Measurements from ENCODE around the gene DLG2. TPM values are rescaled to one million over a fixed set of nuclear protein-coding genes. Genes with fewer than 3 reads are reported as not detected.

Gene DLG2
- total and polyA plus RNA-seq, 4 donors, result 0.30 to 5.5 (median 0.68) TPM

- H3K27me3 ChIP-seq (ENCODE audit: control insufficient read depth in 4 of 4, insufficient read depth in 4 of 4, low read length in 3 of 4), result no peaks in the 10 kb centered on the region
- TF ChIP-seq GABPA (IDR thresholded peaks at IDR 0.05 in 1 of 2, conservative IDR thresholded peaks at IDR 0.05 in 1 of 2) (no peak), REST (IDR thresholded peaks at IDR 0.05) (no peak), RXRA (IDR thresholded peaks at IDR 0.05) (no peak), CTCF (IDR thresholded peaks at IDR 0.05; ENCODE audit: low read depth, low read length, missing input control) (no peak), SP1 (IDR thresholded peaks at IDR 0.05) (no peak), EGR1 (IDR thresholded peaks at IDR 0.05; ENCODE audit: low read depth in 2 of 2) (no peak), MAX (IDR thresholded peaks at IDR 0.05) (no peak)
- no peak for DNase-seq (ENCODE audit: low spot score)
- no peak overlapping the region for H3K4me3 ChIP-seq (ENCODE audit: low read depth in 1 of 3, low read length in 3 of 3)
- H3K36me3 ChIP-seq (ENCODE audit: control insufficient read depth in 4 of 4, insufficient read depth in 3 of 4, low read depth in 1 of 4, low read length in 3 of 4), result no peaks in the 10 kb centered on the region
- H3K9ac ChIP-seq (ENCODE audit: low read depth in 1 of 2, low read length in 2 of 2), result no peak overlapping the region
- no peaks in the 10 kb centered on the region for H3K4me1 ChIP-seq (ENCODE audit: control insufficient read depth in 4 of 4, insufficient read depth in 4 of 4, low read length in 3 of 4)
- H3K27ac ChIP-seq (ENCODE audit: low read depth in 1 of 2, low read length in 2 of 2), result no peak overlapping the region
- 74% methylated on average over 4 of the region's 4 CpGs for WGBS
- no peaks in the 10 kb centered on the region for H3K9me3 ChIP-seq (ENCODE audit: control insufficient read depth in 4 of 4, low read length in 3 of 4)
These were observed 1761.3 kb downstream of the DLG2 start for GRCh38 chr11:83865636-83866461.

- WGBS, result 79% methylated on average over 4 of the region's 4 CpGs
- no peak for DNase-seq (ENCODE audit: low spot score)
- H3K27me3 ChIP-seq (ENCODE audit: control insufficient read depth in 4 of 4, insufficient read depth in 4 of 4, low read length in 3 of 4), result no peaks in the 10 kb centered on the region
- TF ChIP-seq MAX (IDR thresholded peaks at IDR 0.05) (no peak), TAF1 (conservative IDR thresholded peaks at IDR 0.05) (no peak), HNF4A (conservative IDR thresholded peaks at IDR 0.05) (no peak), ATF3 (IDR thresholded peaks at IDR 0.05) (no peak), ZBTB33 (IDR thresholded peaks at IDR 0.05) (no peak), JUND (IDR thresholded peaks at IDR 0.05) (no peak), NR2F2 (IDR thresholded peaks at IDR 0.05) (no peak), GABPA (IDR thresholded peaks at IDR 0.05 in 1 of 2, conservative IDR thresholded peaks at IDR 0.05 in 1 of 2) (no peak), HNF4G (IDR thresholded peaks at IDR 0.05) (no peak), SP1 (IDR thresholded peaks at IDR 0.05) (no peak), FOXA1 (IDR thresholded peaks at IDR 0.05) (no peak), CTCF (IDR thresholded peaks at IDR 0.05; ENCODE audit: low read depth, low read length, missing input control) (no peak), FOXA2 (IDR thresholded peaks at IDR 0.05) (no peak), YY1 (IDR thresholded peaks at IDR 0.05) (no peak), RAD21 (IDR thresholded peaks at IDR 0.05) (no peak), RXRA (IDR thresholded peaks at IDR 0.05) (no peak)
These were observed 1762.6 kb downstream of the DLG2 start for GRCh38 chr11:83864412-83865057.

More at GRCh38 chr11:83864412-83865057, 1762.6 kb downstream of the DLG2 start:
- no peak overlapping the region for H3K9ac ChIP-seq (ENCODE audit: low read depth in 1 of 2, low read length in 2 of 2)
- H3K27ac ChIP-seq (ENCODE audit: low read depth in 1 of 2, low read length in 2 of 2), result no peak overlapping the region
- H3K4me1 ChIP-seq (ENCODE audit: control insufficient read depth in 4 of 4, insufficient read depth in 4 of 4, low read length in 3 of 4), result no peaks in the 10 kb centered on the region
- no peak overlapping the region for H3K4me3 ChIP-seq (ENCODE audit: low read depth in 1 of 3, low read length in 3 of 3)
- no peaks in the 10 kb centered on the region for H3K36me3 ChIP-seq (ENCODE audit: control insufficient read depth in 4 of 4, insufficient read depth in 3 of 4, low read depth in 1 of 4, low read length in 3 of 4)
- H3K9me3 ChIP-seq (ENCODE audit: control insufficient read depth in 4 of 4, low read length in 3 of 4), result no peaks in the 10 kb centered on the region
